Esophagus muscularis mucosa (tissue), 4 donors: ENCODE data around the gene EGFL8.

Experiments used
- EP300 ChIP-seq: sonication (generic); formaldehyde crosslinking; IDR thresholded peaks from one replicate; pipeline ENCODE4 v1.6.1; 2017; ENCODE audit warnings: antibody characterized with exemption
- POLR2A ChIP-seq: fragments of 450-650 bp; IDR thresholded peaks from one replicate; pipeline ENCODE4 v1.6.1; 2017; ENCODE audit warnings: antibody characterized with exemption, moderate library complexity, mild to moderate bottlenecking, low read depth
- TF ChIP-seq, protein P1 (sequence below), 3 experiments: fragments of 200-600 bp in 2 of 3; fragments of 450-650 bp in 1 of 3; sonication (generic) in 2 of 3; IDR thresholded peaks; one replicate each; pipeline ENCODE4 v1.5.1; 2017 to 2019; ENCODE audit warnings: antibody characterized with exemption in 3 of 3, mild to moderate bottlenecking in 2 of 3, moderate library complexity in 1 of 3

DNA sequence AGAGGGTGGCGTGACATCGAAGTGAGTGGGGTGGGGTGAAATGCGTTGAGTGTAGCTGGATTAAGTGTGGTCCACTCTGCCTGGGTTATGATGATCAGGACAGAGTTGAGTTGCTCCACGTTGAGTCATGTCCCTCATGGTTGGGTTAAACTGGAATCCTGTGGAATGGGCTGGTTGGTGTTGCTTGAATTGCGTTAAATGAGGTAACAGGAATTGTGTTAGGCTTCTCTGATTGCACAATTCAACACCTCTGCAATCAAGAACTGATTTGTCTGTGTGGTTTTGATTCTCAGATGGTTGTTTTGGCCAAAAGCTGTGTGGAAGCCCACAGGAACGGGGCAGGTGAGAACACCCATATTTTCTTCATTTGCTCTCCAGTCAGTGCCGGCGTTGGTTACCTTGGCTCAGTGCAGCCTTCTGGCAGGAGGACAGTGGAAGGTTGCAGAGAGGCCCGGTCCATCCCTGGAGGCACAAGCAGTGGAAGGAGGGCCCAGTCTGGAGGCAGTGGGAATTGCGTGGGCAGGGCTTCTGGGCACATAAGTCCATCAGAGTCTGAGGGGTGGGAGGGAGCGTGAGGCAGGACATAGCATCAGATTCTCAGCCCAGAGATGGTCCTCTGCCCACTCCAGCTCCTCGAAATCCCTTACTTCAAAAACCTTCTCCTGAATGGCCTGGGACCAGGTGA, 47.8 kb downstream of the EGFL8 start:
- TF ChIP-seq, protein P1, sequence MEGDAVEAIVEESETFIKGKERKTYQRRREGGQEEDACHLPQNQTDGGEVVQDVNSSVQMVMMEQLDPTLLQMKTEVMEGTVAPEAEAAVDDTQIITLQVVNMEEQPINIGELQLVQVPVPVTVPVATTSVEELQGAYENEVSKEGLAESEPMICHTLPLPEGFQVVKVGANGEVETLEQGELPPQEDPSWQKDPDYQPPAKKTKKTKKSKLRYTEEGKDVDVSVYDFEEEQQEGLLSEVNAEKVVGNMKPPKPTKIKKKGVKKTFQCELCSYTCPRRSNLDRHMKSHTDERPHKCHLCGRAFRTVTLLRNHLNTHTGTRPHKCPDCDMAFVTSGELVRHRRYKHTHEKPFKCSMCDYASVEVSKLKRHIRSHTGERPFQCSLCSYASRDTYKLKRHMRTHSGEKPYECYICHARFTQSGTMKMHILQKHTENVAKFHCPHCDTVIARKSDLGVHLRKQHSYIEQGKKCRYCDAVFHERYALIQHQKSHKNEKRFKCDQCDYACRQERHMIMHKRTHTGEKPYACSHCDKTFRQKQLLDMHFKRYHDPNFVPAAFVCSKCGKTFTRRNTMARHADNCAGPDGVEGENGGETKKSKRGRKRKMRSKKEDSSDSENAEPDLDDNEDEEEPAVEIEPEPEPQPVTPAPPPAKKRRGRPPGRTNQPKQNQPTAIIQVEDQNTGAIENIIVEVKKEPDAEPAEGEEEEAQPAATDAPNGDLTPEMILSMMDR (IDR thresholded peaks at IDR 0.05) = no peak
- TF ChIP-seq POLR2A = no peak
- TF ChIP-seq EP300 = no peak
